Choroid plexus epithelial cell (primary cell): ENCODE measurements around the gene GRM4.

ENCODE experiments used
- DNase-seq: peaks from one replicate; pipeline ENCODE4 v3.0.0-alpha.2; 2010; ENCODE audit warnings: low read depth
- H3K4me3 ChIP-seq: 2 replicates; pipeline ENCODE4 v1.5.1; 2011; ENCODE audit warnings: low read depth, mild to moderate bottlenecking, control low read depth, low read length, moderate library complexity
- TF ChIP-seq, protein P1 (sequence below): conservative IDR thresholded peaks from 2 replicates; pipeline ENCODE4 v1.5.1; 2011; ENCODE audit warnings: low read depth, mild to moderate bottlenecking, control low read depth, inconsistent platforms, low read length, moderate library complexity

The GRM4 gene

DNA sequence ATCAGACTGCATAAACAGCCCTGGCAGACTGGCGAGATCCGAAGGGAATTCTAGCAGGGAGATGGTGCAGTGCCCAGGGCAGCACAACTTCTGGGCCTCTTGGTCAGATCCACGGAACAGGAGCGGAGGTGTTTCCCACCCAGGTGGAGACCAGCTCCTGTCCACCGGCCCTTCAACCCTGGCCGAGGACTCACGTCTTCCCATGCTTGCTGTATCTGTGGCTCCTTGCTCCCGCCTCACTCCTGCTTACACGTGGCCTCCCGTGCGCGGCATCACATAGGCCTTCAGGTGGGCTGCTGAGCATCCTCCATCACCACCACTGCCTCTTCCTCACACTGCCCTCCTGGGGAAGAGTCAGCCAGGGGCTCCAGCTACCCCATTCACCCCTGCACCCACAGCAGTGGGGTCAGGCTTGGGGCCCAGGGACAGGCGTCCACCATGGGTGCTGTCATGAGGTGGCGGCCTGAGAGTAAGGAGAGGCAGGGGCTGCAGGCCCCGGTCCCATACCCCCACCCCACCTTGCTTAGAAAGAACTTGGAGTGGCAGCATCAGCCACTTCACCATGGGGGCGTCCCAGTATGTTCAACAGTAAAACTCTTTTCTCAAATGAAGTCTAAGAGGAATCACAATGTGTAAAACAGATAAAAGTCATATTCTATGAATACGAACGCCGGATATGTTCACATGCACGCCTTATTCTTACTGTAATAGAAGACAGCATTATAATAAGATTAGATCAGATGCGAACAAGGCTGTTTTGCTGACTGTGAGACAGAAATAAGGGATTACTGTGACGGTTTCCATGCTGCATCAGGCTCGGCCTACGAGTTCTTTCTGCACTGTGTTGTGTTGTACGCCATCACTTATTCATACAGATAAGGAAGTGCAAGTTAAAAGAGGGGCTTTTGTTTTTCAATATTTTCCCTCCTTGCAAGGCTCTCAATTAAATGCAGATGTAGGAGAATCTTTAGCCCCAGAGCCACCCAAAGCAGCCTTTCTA, 165.4 kb downstream of the GRM4 start:
- no peak for DNase-seq
- H3K4me3 ChIP-seq: no peak overlapping the region
- TF ChIP-seq, protein P1, sequence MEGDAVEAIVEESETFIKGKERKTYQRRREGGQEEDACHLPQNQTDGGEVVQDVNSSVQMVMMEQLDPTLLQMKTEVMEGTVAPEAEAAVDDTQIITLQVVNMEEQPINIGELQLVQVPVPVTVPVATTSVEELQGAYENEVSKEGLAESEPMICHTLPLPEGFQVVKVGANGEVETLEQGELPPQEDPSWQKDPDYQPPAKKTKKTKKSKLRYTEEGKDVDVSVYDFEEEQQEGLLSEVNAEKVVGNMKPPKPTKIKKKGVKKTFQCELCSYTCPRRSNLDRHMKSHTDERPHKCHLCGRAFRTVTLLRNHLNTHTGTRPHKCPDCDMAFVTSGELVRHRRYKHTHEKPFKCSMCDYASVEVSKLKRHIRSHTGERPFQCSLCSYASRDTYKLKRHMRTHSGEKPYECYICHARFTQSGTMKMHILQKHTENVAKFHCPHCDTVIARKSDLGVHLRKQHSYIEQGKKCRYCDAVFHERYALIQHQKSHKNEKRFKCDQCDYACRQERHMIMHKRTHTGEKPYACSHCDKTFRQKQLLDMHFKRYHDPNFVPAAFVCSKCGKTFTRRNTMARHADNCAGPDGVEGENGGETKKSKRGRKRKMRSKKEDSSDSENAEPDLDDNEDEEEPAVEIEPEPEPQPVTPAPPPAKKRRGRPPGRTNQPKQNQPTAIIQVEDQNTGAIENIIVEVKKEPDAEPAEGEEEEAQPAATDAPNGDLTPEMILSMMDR: no peak

DNA sequence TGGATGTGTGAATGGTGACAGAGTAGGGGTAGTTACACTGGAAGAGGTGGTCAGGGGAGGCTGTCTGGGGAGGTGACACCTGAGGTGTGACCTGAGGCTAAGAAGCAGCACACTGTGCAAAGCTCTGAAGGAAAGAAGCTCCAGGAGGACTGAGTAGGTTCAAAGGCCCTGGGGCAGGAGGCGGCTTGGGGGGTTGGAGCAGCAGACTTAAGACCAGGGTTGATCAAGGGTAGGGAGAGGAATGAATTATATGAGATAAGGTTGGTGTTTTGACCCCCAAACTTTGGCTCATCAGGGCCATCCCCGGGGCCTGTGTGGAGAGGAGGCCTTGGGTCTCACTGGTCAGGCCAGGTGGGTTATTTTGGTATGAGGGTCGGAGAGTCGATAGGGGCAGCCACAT, 166.1 kb downstream of the GRM4 start:
- no peak overlapping the region for H3K4me3 ChIP-seq
- DNase-seq: no peak
- TF ChIP-seq, protein P1: no peak

DNA sequence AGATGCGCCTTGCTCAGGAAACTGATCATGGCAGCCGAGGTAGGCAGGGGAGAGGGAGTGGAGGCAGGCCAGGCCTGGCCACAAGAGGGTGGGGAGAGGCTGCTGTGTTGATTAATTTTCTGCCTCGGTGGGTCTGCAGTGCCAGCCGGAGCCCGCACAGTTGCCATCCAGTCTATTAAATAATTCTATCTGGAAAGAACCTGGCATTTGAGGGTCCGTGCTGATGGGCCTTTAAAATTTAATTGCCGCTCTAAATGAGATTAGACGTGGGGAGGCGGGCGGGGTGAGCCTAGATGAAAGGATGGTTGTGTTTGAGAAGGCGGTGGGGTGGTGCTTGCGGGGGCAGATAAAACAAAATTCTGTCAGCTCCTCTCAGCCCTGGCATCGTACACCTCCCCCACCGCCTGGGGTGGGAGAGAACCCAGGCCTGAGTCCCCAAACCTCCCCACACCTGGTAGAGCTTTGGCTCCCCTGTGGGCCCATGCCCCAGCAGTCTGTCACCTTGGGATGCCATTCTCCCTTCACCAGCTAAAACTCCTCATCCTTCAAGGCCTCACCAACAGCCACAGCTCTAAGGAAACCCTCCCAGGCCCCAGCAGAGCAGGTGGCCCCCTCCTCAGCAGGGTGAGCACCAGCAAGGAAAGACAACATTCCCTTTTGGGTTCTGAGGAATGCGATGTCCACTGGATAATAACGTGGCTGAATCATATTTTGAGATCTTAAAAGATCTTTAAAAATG, 167.3 kb downstream of the GRM4 start:
- TF ChIP-seq, protein P1: no peak
- no peak overlapping the region for H3K4me3 ChIP-seq
- no peak for DNase-seq

DNA sequence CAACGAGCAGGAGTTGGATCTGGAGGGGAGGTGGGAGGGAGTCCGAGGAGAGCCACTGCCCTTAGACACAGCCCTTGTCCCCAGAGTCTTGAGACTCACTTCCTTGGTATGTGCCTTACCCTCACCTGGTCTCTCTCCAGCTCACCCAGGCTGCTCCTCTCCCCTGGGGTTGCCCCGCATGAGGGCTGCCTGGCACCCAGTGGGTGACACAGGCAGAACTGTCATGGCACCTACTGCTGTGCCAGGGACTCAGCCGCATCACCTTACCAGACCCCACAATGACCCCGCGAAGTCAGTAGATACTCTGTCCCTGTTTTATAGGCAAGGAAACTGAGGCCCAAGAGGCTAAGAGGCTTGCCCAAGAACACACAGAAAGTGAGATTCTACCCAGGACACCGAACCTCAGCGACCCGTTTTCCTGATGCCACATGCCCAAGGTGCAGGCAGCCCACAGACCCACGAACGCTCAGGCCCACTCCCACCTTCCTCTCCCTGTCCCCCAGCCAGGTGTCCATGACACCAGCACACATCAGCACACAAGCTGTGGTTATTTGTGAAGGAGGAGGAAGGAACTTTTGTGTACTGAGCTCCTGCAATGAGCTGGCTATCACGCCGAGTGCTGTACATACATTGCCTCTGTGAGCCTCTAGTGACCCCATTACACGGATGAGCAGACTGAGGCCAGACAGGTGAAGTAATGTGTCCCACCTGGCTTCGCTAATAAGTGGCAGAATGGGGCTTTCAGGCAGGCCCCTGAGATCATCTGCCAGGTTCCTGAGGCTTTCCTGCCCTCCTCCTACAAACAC, 168.1 kb downstream of the GRM4 start:
- no peak overlapping the region for H3K4me3 ChIP-seq
- no peak for DNase-seq
- TF ChIP-seq, protein P1: no peak

DNA sequence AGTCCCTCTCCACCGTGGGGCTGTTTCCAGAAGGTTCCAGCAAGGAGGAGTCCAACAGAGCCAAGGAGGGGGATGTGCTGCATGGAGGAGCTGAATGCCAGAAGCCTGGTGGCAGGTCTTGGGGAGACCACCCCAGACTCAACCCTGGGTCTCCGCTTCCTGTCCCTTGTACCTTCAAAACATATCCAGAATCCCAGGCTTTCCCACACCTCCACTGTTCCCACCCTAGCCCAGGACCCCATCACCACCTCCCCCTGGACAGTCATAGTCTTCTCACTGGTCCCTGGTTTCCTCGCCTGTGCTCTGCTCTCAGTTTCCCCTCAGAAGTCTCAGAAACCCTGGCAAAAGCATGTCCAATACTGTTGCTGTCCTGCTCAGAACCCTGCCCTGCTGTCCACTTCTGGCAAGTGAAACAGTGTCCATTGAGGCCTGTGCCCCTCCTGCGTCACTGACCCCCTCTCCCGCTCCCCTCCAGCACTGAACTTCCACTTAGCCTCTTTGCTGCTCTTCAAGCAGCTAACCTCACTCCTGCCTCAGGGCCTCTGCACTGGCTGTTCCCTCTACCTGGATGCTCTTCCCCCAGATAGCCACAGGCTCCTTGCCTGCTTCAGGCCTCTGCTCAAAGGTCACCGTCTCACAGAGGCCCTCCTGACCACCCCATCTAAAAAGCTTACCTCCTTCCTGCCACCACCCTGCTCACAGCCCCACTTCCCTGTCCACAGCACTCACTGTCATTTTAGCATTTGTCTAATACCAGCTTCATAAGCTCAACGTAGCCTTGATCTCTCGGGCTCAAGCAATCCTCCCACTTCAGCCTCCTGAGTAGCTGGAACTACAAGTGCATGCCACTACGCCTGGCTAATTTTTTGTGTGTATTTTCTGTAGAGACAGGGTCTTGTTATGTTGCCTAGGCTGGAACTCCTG, 169.2 kb downstream of the GRM4 start:
- no peak overlapping the region for H3K4me3 ChIP-seq
- TF ChIP-seq, protein P1: no peak
- DNase-seq: no peak
